ENCODE results near the gene SAP25. TPM values are rescaled to one million over a fixed set of nuclear protein-coding genes. Genes with fewer than 3 reads are reported as not detected.

The SAP25 gene
- total and polyA plus RNA-seq, 4 donors: 0.33 to 0.84 (median 0.56) TPM; not detected in 1

GRCh38 chr7:100583132-100584053 is 9.7 kb upstream of the SAP25 start:
- H3K27ac ChIP-seq (ENCODE audit: low read depth in 1 of 2, low read length in 2 of 2): peak overlapping the region; percentile 69 to 97
- peaks cover 17 to 35% (median 21%) of the 10 kb centered on the region in 4 donors for H3K36me3 ChIP-seq (ENCODE audit: control insufficient read depth in 4 of 4, insufficient read depth in 3 of 4, low read depth in 1 of 4, low read length in 3 of 4)
- H3K4me3 ChIP-seq (ENCODE audit: low read depth in 1 of 3, low read length in 3 of 3): peak overlapping the region in 1 of 3 donors; percentile 77
- no peaks in the 10 kb centered on the region for H3K27me3 ChIP-seq (ENCODE audit: control insufficient read depth in 4 of 4, insufficient read depth in 4 of 4, low read length in 3 of 4)
- WGBS: 62% methylated on average over 23 of the region's 23 CpGs
- peak overlapping the region in 1 of 2 donors; percentile 14 for H3K9ac ChIP-seq (ENCODE audit: low read depth in 1 of 2, low read length in 2 of 2)
- no peaks in the 10 kb centered on the region for H3K9me3 ChIP-seq (ENCODE audit: control insufficient read depth in 4 of 4, low read length in 3 of 4)
- DNase-seq (ENCODE audit: low spot score): no peak
- TF ChIP-seq CTCF (IDR thresholded peaks at IDR 0.05; ENCODE audit: low read depth, low read length, missing input control): no peak
- TF ChIP-seq SP1 (IDR thresholded peaks at IDR 0.05): no peak
- TF ChIP-seq RXRA (IDR thresholded peaks at IDR 0.05): no peak
- no peak for TF ChIP-seq HNF4A (conservative IDR thresholded peaks at IDR 0.05)
- TF ChIP-seq, protein P1, sequence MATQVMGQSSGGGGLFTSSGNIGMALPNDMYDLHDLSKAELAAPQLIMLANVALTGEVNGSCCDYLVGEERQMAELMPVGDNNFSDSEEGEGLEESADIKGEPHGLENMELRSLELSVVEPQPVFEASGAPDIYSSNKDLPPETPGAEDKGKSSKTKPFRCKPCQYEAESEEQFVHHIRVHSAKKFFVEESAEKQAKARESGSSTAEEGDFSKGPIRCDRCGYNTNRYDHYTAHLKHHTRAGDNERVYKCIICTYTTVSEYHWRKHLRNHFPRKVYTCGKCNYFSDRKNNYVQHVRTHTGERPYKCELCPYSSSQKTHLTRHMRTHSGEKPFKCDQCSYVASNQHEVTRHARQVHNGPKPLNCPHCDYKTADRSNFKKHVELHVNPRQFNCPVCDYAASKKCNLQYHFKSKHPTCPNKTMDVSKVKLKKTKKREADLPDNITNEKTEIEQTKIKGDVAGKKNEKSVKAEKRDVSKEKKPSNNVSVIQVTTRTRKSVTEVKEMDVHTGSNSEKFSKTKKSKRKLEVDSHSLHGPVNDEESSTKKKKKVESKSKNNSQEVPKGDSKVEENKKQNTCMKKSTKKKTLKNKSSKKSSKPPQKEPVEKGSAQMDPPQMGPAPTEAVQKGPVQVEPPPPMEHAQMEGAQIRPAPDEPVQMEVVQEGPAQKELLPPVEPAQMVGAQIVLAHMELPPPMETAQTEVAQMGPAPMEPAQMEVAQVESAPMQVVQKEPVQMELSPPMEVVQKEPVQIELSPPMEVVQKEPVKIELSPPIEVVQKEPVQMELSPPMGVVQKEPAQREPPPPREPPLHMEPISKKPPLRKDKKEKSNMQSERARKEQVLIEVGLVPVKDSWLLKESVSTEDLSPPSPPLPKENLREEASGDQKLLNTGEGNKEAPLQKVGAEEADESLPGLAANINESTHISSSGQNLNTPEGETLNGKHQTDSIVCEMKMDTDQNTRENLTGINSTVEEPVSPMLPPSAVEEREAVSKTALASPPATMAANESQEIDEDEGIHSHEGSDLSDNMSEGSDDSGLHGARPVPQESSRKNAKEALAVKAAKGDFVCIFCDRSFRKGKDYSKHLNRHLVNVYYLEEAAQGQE (IDR thresholded peaks at IDR 0.05): no peak
- TF ChIP-seq FOXA1 (IDR thresholded peaks at IDR 0.05): no peak
- no peak for TF ChIP-seq JUND (IDR thresholded peaks at IDR 0.05)
- no peak for TF ChIP-seq ZBTB33 (IDR thresholded peaks at IDR 0.05)
- TF ChIP-seq RAD21 (IDR thresholded peaks at IDR 0.05): no peak
- TF ChIP-seq EGR1 (IDR thresholded peaks at IDR 0.05; ENCODE audit: low read depth in 2 of 2): no peak
- TF ChIP-seq, protein P2, sequence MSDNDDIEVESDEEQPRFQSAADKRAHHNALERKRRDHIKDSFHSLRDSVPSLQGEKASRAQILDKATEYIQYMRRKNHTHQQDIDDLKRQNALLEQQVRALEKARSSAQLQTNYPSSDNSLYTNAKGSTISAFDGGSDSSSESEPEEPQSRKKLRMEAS (IDR thresholded peaks at IDR 0.05): no peak
- TF ChIP-seq YY1 (IDR thresholded peaks at IDR 0.05): no peak
- TF ChIP-seq HNF4G (IDR thresholded peaks at IDR 0.05): no peak
- TF ChIP-seq TAF1 (conservative IDR thresholded peaks at IDR 0.05): no peak
- TF ChIP-seq GABPA (IDR thresholded peaks at IDR 0.05 in 1 of 2, conservative IDR thresholded peaks at IDR 0.05 in 1 of 2): no peak
- TF ChIP-seq, protein P3, sequence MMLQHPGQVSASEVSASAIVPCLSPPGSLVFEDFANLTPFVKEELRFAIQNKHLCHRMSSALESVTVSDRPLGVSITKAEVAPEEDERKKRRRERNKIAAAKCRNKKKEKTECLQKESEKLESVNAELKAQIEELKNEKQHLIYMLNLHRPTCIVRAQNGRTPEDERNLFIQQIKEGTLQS (IDR thresholded peaks at IDR 0.05): no peak
- no peak for TF ChIP-seq NR2F2 (IDR thresholded peaks at IDR 0.05)
- no peak for TF ChIP-seq FOXA2 (IDR thresholded peaks at IDR 0.05)
- peaks cover 2 to 38% (median 23%) of the 10 kb centered on the region in 4 donors for H3K4me1 ChIP-seq (ENCODE audit: control insufficient read depth in 4 of 4, insufficient read depth in 4 of 4, low read length in 3 of 4)
